Measurements from ENCODE around the gene TSPAN17. TPM values are rescaled to one million over a fixed set of nuclear protein-coding genes. Genes with fewer than 3 reads are reported as not detected.
"Not testable (repeated sequence)": the region's sequence is repeated elsewhere in the genome, so short reads cannot be mapped to it uniquely, and the experiment has no call there.

TSPAN17 gene
- total RNA-seq, 1 donor from 2014 or later = 20.1 TPM

- ATAC-seq = no peak
- DNase-seq (ENCODE audit: low spot score) = no peak
- intact Hi-C loops (cut with DNase I) = no loop called here
Measured at GRCh38 chr5:176694631-176695030, 47.3 kb downstream of the TSPAN17 start.

GRCh38 chr5:176695073-176695472 lies 47.8 kb downstream of the TSPAN17 start:
- ATAC-seq (no peak), DNase-seq (ENCODE audit: low spot score) (no peak)
- intact Hi-C loops (cut with DNase I) = no loop called here

- ATAC-seq = no peak
- no peak for DNase-seq (ENCODE audit: low spot score)
- intact Hi-C loops (cut with DNase I) = no loop called here
Measured at GRCh38 chr5:176697267-176697933, 50.1 kb downstream of the TSPAN17 start.

GRCh38 chr5:176697934-176698538 lies 50.8 kb downstream of the TSPAN17 start:
- ATAC-seq (no peak), DNase-seq (ENCODE audit: low spot score) (no peak)
- intact Hi-C loops (cut with DNase I) = no loop called here

GRCh38 chr5:176699446-176699845 lies 52.2 kb downstream of the TSPAN17 start:
- ATAC-seq; DNase-seq (ENCODE audit: low spot score); intact Hi-C loops (cut with DNase I): not testable (repeated sequence)

- no peak for ATAC-seq
Measured at GRCh38 chr5:176700239-176700847, 53.1 kb downstream of the TSPAN17 start.

GRCh38 chr5:176702671-176703641 lies 55.7 kb downstream of the TSPAN17 start:
- intact Hi-C loops (cut with DNase I) = no loop called here
- no peak for DNase-seq (ENCODE audit: low spot score)
- ATAC-seq = no peak

More at GRCh38 chr5:176700239-176700847, 53.1 kb downstream of the TSPAN17 start:
- intact Hi-C loops (cut with DNase I) = no loop called here
- no peak for DNase-seq (ENCODE audit: low spot score)

- no peak for DNase-seq (ENCODE audit: low spot score)
- intact Hi-C loops (cut with DNase I) = no loop called here
- ATAC-seq = no peak
Measured at GRCh38 chr5:176703857-176704256, 56.6 kb downstream of the TSPAN17 start.

GRCh38 chr5:176704355-176704754 lies 57.1 kb downstream of the TSPAN17 start:
- ATAC-seq = no peak
- intact Hi-C loops (cut with DNase I) = no loop called here
- no peak for DNase-seq (ENCODE audit: low spot score)

GRCh38 chr5:176704817-176705216 lies 57.5 kb downstream of the TSPAN17 start:
- ATAC-seq (no peak), DNase-seq (ENCODE audit: low spot score) (no peak)
- intact Hi-C loops (cut with DNase I) = no loop called here

Small RNAs within 50 kb of the gene (microRNA-seq; reads per million reads assigned to microRNA genes)
- gene MIR4281 = not detected

Other genes with a start within 250 kb of the TSPAN17 start
- 122 TPM for gene CLTB, start 230.9 kb upstream of the TSPAN17 start, total RNA-seq
- 35.6 TPM for gene FAF2, start 199.1 kb upstream of the TSPAN17 start, total RNA-seq
- 44.7 TPM for gene RNF44, start 110.1 kb upstream of the TSPAN17 start, total RNA-seq
- 0.36 TPM for gene CDHR2, start 98.1 kb upstream of the TSPAN17 start, total RNA-seq
- 0.53 TPM for gene GPRIN1, start 37.3 kb upstream of the TSPAN17 start, total RNA-seq
- gene SNCB, start 16.9 kb upstream of the TSPAN17 start, total RNA-seq = not detected
- not detected for gene EIF4E1B, start 16.8 kb upstream of the TSPAN17 start, total RNA-seq
- gene UNC5A, start 163.1 kb downstream of the TSPAN17 start, total RNA-seq = not detected